Upper lobe of left lung (tissue), 4 donors: Measurements from ENCODE around the gene DRD5.

Source experiments
- CTCF ChIP-seq, 6 experiments: fragments of 450-650 bp in 4 of 6; fragments of 200-600 bp in 2 of 6; sonication (generic) in 2 of 6; IDR thresholded peaks; one replicate each; pipeline ENCODE4 v1.5.1; 2016 to 2019; ENCODE audit warnings: antibody characterized with exemption in 6 of 6
- POLR2A ChIP-seq, 4 donors: fragments of 450-650 bp; IDR thresholded peaks; one replicate each; pipeline ENCODE4 v1.5.1; 2016 to 2017; ENCODE audit warnings: antibody characterized with exemption in 4 of 4, mild to moderate bottlenecking in 2 of 4

GRCh38 chr4:9816285-9816684 lies 34.9 kb downstream of the DRD5 start:
- no peak for TF ChIP-seq POLR2A (IDR thresholded peaks at IDR 0.05)
- TF ChIP-seq CTCF (IDR thresholded peaks at IDR 0.05) = no peak
